Ramos (cell line): Measurements from ENCODE around the gene ZNF705A.
"Not testable (repeated sequence)": the region's sequence is repeated elsewhere in the genome, so short reads cannot be mapped to it uniquely, and the experiment has no call there.

Experiments
- in situ Hi-C: fragments of 300-500 bp; cut with MboI; formaldehyde crosslinking; loops from one replicate; pipeline ENCODE4 v1.14.3; 2022; ENCODE audit warnings: low sequenced_read_pairs; ENCODE audit not compliant: unreplicated experiment

The ZNF705A gene

GRCh38 chr12:8156845-8157244 is at the start of gene ZNF705A:
Gene ZNF705A (plus strand): TSS chr12:8157015. CDS start chr12:8172626, 15,611 bp downstream.
- in situ Hi-C loops, result no loop called here

GRCh38 chr12:8108808-8109398 is 47.9 kb upstream of the ZNF705A start:
- in situ Hi-C loops, result no loop called here

GRCh38 chr12:8113117-8113516 is 43.7 kb upstream of the ZNF705A start:
- in situ Hi-C loops, result loop anchor here (10.0 kb wide), 1 partner anchor 112 kb away; the partner anchor contains the start of gene FAM90A1

GRCh38 chr12:8120072-8120713 is 36.6 kb upstream of the ZNF705A start:
- in situ Hi-C loops, result no loop called here

GRCh38 chr12:8123124-8123912 is 33.5 kb upstream of the ZNF705A start, which contains the start of gene CLEC4A:
Gene CLEC4A (plus strand): TSS chr12:8123617. CDS start chr12:8123879, 262 bp downstream.
- in situ Hi-C loops, result no loop called here

GRCh38 chr12:8127138-8127537 is 29.7 kb upstream of the ZNF705A start:
- in situ Hi-C loops, result no loop called here

GRCh38 chr12:8133636-8134397 is 23.0 kb upstream of the ZNF705A start:
- in situ Hi-C loops, result not testable (repeated sequence)

GRCh38 chr12:8134398-8134930 is 22.4 kb upstream of the ZNF705A start:
- in situ Hi-C loops, result not testable (repeated sequence)

GRCh38 chr12:8141647-8142046 is 15.2 kb upstream of the ZNF705A start:
- in situ Hi-C loops, result not testable (repeated sequence)

GRCh38 chr12:8143261-8143660 is 13.6 kb upstream of the ZNF705A start:
- in situ Hi-C loops, result no loop called here

GRCh38 chr12:8145754-8146441 is 10.9 kb upstream of the ZNF705A start:
- in situ Hi-C loops, result no loop called here

- in situ Hi-C loops, result no loop called here
Measured at GRCh38 chr12:8146442-8146771, 10.4 kb upstream of the ZNF705A start.

- in situ Hi-C loops, result no loop called here
Measured at GRCh38 chr12:8154526-8154925, 2.3 kb upstream of the ZNF705A start.

- in situ Hi-C loops, result no loop called here
Measured at GRCh38 chr12:8156416-8156815, 399 bp upstream of the ZNF705A start.

GRCh38 chr12:8157484-8158198 is 826 bp downstream of the ZNF705A start:
- in situ Hi-C loops, result no loop called here

GRCh38 chr12:8172911-8173310 is 16.1 kb downstream of the ZNF705A start:
- in situ Hi-C loops, result not testable (repeated sequence)

- in situ Hi-C loops, result not testable (repeated sequence)
Measured at GRCh38 chr12:8179989-8180585, 23.3 kb downstream of the ZNF705A start.

- in situ Hi-C loops, result not testable (repeated sequence)
Measured at GRCh38 chr12:8181271-8181670, 24.5 kb downstream of the ZNF705A start.

GRCh38 chr12:8182923-8183322 is 26.1 kb downstream of the ZNF705A start:
- in situ Hi-C loops, result not testable (repeated sequence)
